WTC11 (cell line): ENCODE results near the gene ATG5. TPM values are rescaled to one million over a fixed set of nuclear protein-coding genes. Genes with fewer than 3 reads are reported as not detected.

Source experiments
- ATAC-seq: fragments of 200-7000 bp; cut with Tn5 transposase; 2 replicates; pipeline ENCODE4 v1.10.0; 2021; ENCODE audit warnings: mild to moderate bottlenecking, moderate library complexity
- CTCF ChIA-PET: fragments of 300-600 bp; sonication (Branson Sonifier 250); formaldehyde crosslinking; loops from one replicate; lab custom pipeline; 2021; ENCODE audit warnings: antibody characterized with exemption; lab: Charles Lee
- POLR2A ChIA-PET: fragments of 350-600 bp; sonication (Branson Sonifier 250); formaldehyde crosslinking; loops from one replicate; lab custom pipeline; 2021; ENCODE audit warnings: antibody characterized with exemption; lab: Charles Lee
- DNase-seq: peaks from one replicate; pipeline ENCODE4 v3.0.0; 2021; ENCODE audit warnings: low spot score
- H3K27ac Mint-ChIP-seq: 2 replicates; pipeline ENCODE4 v1.8.0; 2021; ENCODE audit warnings: mixed read lengths
- H3K27me3 Mint-ChIP-seq: 2 replicates; pipeline ENCODE4 v1.8.0; 2021; ENCODE audit warnings: low read depth, mild to moderate bottlenecking, moderate library complexity, mixed read lengths
- H3K36me3 Mint-ChIP-seq: 2 replicates; pipeline ENCODE4 v1.8.0; 2021; ENCODE audit warnings: mixed read lengths
- H3K4me1 Mint-ChIP-seq: 2 replicates; pipeline ENCODE4 v1.8.0; 2022; ENCODE audit warnings: mixed read lengths
- H3K4me3 Mint-ChIP-seq: 2 replicates; pipeline ENCODE4 v1.8.0; 2021; ENCODE audit warnings: mild to moderate bottlenecking, moderate library complexity, mixed read lengths
- H3K9me3 Mint-ChIP-seq: 2 replicates; pipeline ENCODE4 v1.8.0; 2021; ENCODE audit warnings: mixed read lengths
- ARID4B ChIP-seq: sonication (generic); formaldehyde crosslinking; IDR thresholded peaks from 2 replicates; pipeline ENCODE4 v1.8.0; 2023; ENCODE audit warnings: missing genetic modification reagents, mild to moderate bottlenecking, borderline replicate concordance
- ATF2 ChIP-seq: sonication (generic); formaldehyde crosslinking; IDR thresholded peaks from 2 replicates; pipeline ENCODE4 v1.8.1; 2022; ENCODE audit warnings: low read depth, missing genetic modification reagents, borderline replicate concordance
- CBFB ChIP-seq: sonication (generic); formaldehyde crosslinking; IDR thresholded peaks from 2 replicates; pipeline ENCODE4 v1.8.1; 2022; ENCODE audit warnings: mild to moderate bottlenecking, low read depth, missing genetic modification reagents
- CREB1 ChIP-seq: sonication (generic); formaldehyde crosslinking; IDR thresholded peaks from 2 replicates; pipeline ENCODE4 v1.8.0; 2023; ENCODE audit warnings: mild to moderate bottlenecking, missing genetic modification reagents
- ESRRA ChIP-seq: sonication (generic); formaldehyde crosslinking; IDR thresholded peaks from 2 replicates; pipeline ENCODE4 v1.8.1; 2022; ENCODE audit warnings: mild to moderate bottlenecking, missing genetic modification reagents, borderline replicate concordance
- FOXP1 ChIP-seq: sonication (generic); formaldehyde crosslinking; IDR thresholded peaks from 2 replicates; pipeline ENCODE4 v1.8.0; 2022; ENCODE audit warnings: missing genetic modification reagents, mild to moderate bottlenecking, moderate library complexity, borderline replicate concordance
- GABPB1 ChIP-seq: sonication (generic); formaldehyde crosslinking; IDR thresholded peaks from 2 replicates; pipeline ENCODE4 v1.8.1; 2023; ENCODE audit warnings: mild to moderate bottlenecking, missing genetic modification reagents
- GTF2I ChIP-seq: fragments of 250-450 bp; sonication (Bioruptor Pico); conservative IDR thresholded peaks from 2 replicates; pipeline ENCODE4 v1.4.0; 2021; ENCODE audit warnings: mild to moderate bottlenecking
- IRF1 ChIP-seq: sonication (generic); formaldehyde crosslinking; IDR thresholded peaks from 2 replicates; pipeline ENCODE4 v1.8.0; 2023; ENCODE audit warnings: missing genetic modification reagents
- JAZF1 ChIP-seq: fragments of 250-450 bp; sonication (Bioruptor Pico); IDR thresholded peaks from 2 replicates; pipeline ENCODE4 v1.9.0; 2021; ENCODE audit warnings: moderate library complexity, mild to moderate bottlenecking, inconsistent platforms
- JUN ChIP-seq: sonication (generic); formaldehyde crosslinking; IDR thresholded peaks from 2 replicates; pipeline ENCODE4 v1.8.0; 2023; ENCODE audit warnings: mild to moderate bottlenecking, missing genetic modification reagents
- KAT7 ChIP-seq: sonication (generic); formaldehyde crosslinking; IDR thresholded peaks from 2 replicates; pipeline ENCODE4 v1.8.1; 2023; ENCODE audit warnings: missing genetic modification reagents, mild to moderate bottlenecking, borderline replicate concordance
- PRRX2 ChIP-seq: fragments of 250-450 bp; sonication (Bioruptor Pico); IDR thresholded peaks from 2 replicates; pipeline ENCODE4 v1.8.0; 2021; ENCODE audit warnings: mild to moderate bottlenecking
- SMAD3 ChIP-seq: sonication (generic); formaldehyde crosslinking; IDR thresholded peaks from 2 replicates; pipeline ENCODE4 v1.8.0; 2022; ENCODE audit warnings: missing genetic modification reagents, mild to moderate bottlenecking, borderline replicate concordance
- SOX15 ChIP-seq: fragments of 250-450 bp; sonication (Bioruptor Pico); IDR thresholded peaks from 2 replicates; pipeline ENCODE4 v1.9.0; 2021; ENCODE audit warnings: mild to moderate bottlenecking
- TCF7 ChIP-seq: sonication (generic); formaldehyde crosslinking; IDR thresholded peaks from 2 replicates; pipeline ENCODE4 v1.8.0; 2022; ENCODE audit warnings: mild to moderate bottlenecking, low read depth, missing genetic modification reagents, moderate library complexity
- total RNA-seq: library from RNA; stranded (reverse); gene quantifications from 3 replicates; pipeline ENCODE4 v1.2.3, GENCODE V29; 2021

ATG5 gene
- total RNA-seq, 1 experiment from 2014 or later: 32.6 TPM

- H3K9me3 Mint-ChIP-seq: peaks cover 3% of the 10 kb centered on the region
- peaks cover 4% of the 10 kb centered on the region; the same call in 1 of the 2 replicates for H3K4me1 Mint-ChIP-seq
- no peak for DNase-seq
- POLR2A ChIA-PET: no interaction called here
- TF ChIP-seq SOX15 (CRISPR knock-in tag) (no peak), PRRX2 (CRISPR knock-in tag) (no peak), JUN (no peak)
- TF ChIP-seq, all 79 proteins: peak for 0
- Mint-ChIP-seq H3K27ac (no peak overlapping the region), H3K36me3 (no peaks in the 10 kb centered on the region), H3K4me3 (no peak overlapping the region), H3K27me3 (no peaks in the 10 kb centered on the region; the same call in 1 of the 2 replicates)
- CTCF ChIA-PET: interaction anchor here (1.1 kb wide), 1 partner anchor 48 kb away, joined by 5 read pairs; no protein-coding TSS in a partner anchor
- no peak for ATAC-seq
Observed at GRCh38 chr6:106135911-106136571, 189.5 kb downstream of the ATG5 start.

GRCh38 chr6:106134906-106135634 lies 190.5 kb downstream of the ATG5 start:
- DNase-seq (no peak), ATAC-seq (no peak)
- Mint-ChIP-seq H3K27me3 (no peaks in the 10 kb centered on the region; the same call in 1 of the 2 replicates), H3K36me3 (no peaks in the 10 kb centered on the region), H3K4me3 (no peak overlapping the region), H3K27ac (no peak overlapping the region), H3K4me1 (peaks cover 4% of the 10 kb centered on the region; the same call in 1 of the 2 replicates), H3K9me3 (no peaks in the 10 kb centered on the region)
- TF ChIP-seq FOXP1 (CRISPR knock-in tag) (no peak), IRF1 (no peak), CREB1 (CRISPR knock-in tag) (no peak), JAZF1 (CRISPR knock-in tag) (no peak), ARID4B (CRISPR knock-in tag) (no peak), ESRRA (no peak), SMAD3 (CRISPR knock-in tag) (no peak), CBFB (CRISPR knock-in tag) (no peak), TCF7 (CRISPR knock-in tag) (no peak), GABPB1 (CRISPR knock-in tag) (no peak), JUN (no peak), KAT7 (CRISPR knock-in tag) (no peak), ATF2 (CRISPR knock-in tag) (no peak), GTF2I (no peak)
- ChIA-PET POLR2A (no interaction called here), CTCF (no interaction called here)

Other genes with a start within 250 kb of the ATG5 start
- 0.78 to 1.8 TPM (median 1.2 TPM) in 3 replicates for gene PRDM1, start 239.4 kb downstream of the ATG5 start, total RNA-seq
- 9.1 to 10.1 TPM (median 9.3 TPM) in 3 replicates for gene CRYBG1, start 35.0 kb upstream of the ATG5 start, total RNA-seq